ENCODE measurements around the gene STK24.

DNA sequence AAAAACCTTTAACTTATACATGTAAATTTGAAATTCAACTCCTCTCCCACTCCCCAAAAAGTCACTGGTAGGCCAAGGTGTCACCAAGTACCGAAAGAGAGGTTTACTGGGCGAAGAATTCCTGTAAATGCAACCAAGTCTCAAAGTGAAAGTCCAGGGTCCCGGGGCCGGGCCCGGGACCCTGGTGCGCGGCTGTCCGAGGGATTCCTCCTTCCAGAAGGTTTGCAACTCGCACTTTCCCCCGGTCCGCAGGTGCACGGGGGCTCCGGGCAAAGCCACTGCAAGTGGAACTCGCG lies 1.1 kb downstream of the STK24 start:
- TF ChIP-seq GABPA (IDR thresholded peaks at IDR 0.05; ENCODE audit: low read depth) = no peak
- TF ChIP-seq, protein P1, sequence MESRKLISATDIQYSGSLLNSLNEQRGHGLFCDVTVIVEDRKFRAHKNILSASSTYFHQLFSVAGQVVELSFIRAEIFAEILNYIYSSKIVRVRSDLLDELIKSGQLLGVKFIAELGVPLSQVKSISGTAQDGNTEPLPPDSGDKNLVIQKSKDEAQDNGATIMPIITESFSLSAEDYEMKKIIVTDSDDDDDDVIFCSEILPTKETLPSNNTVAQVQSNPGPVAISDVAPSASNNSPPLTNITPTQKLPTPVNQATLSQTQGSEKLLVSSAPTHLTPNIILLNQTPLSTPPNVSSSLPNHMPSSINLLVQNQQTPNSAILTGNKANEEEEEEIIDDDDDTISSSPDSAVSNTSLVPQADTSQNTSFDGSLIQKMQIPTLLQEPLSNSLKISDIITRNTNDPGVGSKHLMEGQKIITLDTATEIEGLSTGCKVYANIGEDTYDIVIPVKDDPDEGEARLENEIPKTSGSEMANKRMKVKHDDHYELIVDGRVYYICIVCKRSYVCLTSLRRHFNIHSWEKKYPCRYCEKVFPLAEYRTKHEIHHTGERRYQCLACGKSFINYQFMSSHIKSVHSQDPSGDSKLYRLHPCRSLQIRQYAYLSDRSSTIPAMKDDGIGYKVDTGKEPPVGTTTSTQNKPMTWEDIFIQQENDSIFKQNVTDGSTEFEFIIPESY (IDR thresholded peaks at IDR 0.05; ENCODE audit: borderline replicate concordance, low read depth) = no peak
- TF ChIP-seq, protein P2, sequence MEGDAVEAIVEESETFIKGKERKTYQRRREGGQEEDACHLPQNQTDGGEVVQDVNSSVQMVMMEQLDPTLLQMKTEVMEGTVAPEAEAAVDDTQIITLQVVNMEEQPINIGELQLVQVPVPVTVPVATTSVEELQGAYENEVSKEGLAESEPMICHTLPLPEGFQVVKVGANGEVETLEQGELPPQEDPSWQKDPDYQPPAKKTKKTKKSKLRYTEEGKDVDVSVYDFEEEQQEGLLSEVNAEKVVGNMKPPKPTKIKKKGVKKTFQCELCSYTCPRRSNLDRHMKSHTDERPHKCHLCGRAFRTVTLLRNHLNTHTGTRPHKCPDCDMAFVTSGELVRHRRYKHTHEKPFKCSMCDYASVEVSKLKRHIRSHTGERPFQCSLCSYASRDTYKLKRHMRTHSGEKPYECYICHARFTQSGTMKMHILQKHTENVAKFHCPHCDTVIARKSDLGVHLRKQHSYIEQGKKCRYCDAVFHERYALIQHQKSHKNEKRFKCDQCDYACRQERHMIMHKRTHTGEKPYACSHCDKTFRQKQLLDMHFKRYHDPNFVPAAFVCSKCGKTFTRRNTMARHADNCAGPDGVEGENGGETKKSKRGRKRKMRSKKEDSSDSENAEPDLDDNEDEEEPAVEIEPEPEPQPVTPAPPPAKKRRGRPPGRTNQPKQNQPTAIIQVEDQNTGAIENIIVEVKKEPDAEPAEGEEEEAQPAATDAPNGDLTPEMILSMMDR (IDR thresholded peaks at IDR 0.05) = no peak
- no peak for TF ChIP-seq JUND (IDR thresholded peaks at IDR 0.05)
- no peak for TF ChIP-seq EP300 (IDR thresholded peaks at IDR 0.05; ENCODE audit: borderline replicate concordance in 1 of 2, low read depth in 1 of 2, low read length in 1 of 2)
- no peak for TF ChIP-seq EZH2phosphoT487 (IDR thresholded peaks at IDR 0.05; ENCODE audit: borderline replicate concordance, low read depth)
- no peak for TF ChIP-seq POLR2AphosphoS5 (IDR thresholded peaks at IDR 0.05; ENCODE audit: low read depth, low read length)
- no peak for TF ChIP-seq ELF1 (IDR thresholded peaks at IDR 0.05)
- no peak for TF ChIP-seq FOXM1 (IDR thresholded peaks at IDR 0.05; ENCODE audit: low read depth)
- TF ChIP-seq MEF2A (IDR thresholded peaks at IDR 0.05; ENCODE audit: borderline replicate concordance, low read depth) = no peak
- TF ChIP-seq RAD21 (IDR thresholded peaks at IDR 0.05; ENCODE audit: low read length) = no peak
- no peak for TF ChIP-seq SIN3A (IDR thresholded peaks at IDR 0.05; ENCODE audit: borderline replicate concordance, low read depth, low read length)
- TF ChIP-seq, protein P3, sequence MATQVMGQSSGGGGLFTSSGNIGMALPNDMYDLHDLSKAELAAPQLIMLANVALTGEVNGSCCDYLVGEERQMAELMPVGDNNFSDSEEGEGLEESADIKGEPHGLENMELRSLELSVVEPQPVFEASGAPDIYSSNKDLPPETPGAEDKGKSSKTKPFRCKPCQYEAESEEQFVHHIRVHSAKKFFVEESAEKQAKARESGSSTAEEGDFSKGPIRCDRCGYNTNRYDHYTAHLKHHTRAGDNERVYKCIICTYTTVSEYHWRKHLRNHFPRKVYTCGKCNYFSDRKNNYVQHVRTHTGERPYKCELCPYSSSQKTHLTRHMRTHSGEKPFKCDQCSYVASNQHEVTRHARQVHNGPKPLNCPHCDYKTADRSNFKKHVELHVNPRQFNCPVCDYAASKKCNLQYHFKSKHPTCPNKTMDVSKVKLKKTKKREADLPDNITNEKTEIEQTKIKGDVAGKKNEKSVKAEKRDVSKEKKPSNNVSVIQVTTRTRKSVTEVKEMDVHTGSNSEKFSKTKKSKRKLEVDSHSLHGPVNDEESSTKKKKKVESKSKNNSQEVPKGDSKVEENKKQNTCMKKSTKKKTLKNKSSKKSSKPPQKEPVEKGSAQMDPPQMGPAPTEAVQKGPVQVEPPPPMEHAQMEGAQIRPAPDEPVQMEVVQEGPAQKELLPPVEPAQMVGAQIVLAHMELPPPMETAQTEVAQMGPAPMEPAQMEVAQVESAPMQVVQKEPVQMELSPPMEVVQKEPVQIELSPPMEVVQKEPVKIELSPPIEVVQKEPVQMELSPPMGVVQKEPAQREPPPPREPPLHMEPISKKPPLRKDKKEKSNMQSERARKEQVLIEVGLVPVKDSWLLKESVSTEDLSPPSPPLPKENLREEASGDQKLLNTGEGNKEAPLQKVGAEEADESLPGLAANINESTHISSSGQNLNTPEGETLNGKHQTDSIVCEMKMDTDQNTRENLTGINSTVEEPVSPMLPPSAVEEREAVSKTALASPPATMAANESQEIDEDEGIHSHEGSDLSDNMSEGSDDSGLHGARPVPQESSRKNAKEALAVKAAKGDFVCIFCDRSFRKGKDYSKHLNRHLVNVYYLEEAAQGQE (IDR thresholded peaks at IDR 0.05; ENCODE audit: low read depth, low read length) = no peak
- TF ChIP-seq, protein P4, sequence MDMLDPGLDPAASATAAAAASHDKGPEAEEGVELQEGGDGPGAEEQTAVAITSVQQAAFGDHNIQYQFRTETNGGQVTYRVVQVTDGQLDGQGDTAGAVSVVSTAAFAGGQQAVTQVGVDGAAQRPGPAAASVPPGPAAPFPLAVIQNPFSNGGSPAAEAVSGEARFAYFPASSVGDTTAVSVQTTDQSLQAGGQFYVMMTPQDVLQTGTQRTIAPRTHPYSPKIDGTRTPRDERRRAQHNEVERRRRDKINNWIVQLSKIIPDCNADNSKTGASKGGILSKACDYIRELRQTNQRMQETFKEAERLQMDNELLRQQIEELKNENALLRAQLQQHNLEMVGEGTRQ (IDR thresholded peaks at IDR 0.05; ENCODE audit: borderline replicate concordance, low read depth, low read length) = no peak
